ENCODE results near the gene SCRN2. TPM values are rescaled to one million over a fixed set of nuclear protein-coding genes. Genes with fewer than 3 reads are reported as not detected.

SCRN2 gene
- total and polyA plus RNA-seq, 2 of the 8 experiments (the other 6 are each of a cell fraction or from before 2014, with no cell fraction given), result 24.4 to 42.3 TPM

DNA sequence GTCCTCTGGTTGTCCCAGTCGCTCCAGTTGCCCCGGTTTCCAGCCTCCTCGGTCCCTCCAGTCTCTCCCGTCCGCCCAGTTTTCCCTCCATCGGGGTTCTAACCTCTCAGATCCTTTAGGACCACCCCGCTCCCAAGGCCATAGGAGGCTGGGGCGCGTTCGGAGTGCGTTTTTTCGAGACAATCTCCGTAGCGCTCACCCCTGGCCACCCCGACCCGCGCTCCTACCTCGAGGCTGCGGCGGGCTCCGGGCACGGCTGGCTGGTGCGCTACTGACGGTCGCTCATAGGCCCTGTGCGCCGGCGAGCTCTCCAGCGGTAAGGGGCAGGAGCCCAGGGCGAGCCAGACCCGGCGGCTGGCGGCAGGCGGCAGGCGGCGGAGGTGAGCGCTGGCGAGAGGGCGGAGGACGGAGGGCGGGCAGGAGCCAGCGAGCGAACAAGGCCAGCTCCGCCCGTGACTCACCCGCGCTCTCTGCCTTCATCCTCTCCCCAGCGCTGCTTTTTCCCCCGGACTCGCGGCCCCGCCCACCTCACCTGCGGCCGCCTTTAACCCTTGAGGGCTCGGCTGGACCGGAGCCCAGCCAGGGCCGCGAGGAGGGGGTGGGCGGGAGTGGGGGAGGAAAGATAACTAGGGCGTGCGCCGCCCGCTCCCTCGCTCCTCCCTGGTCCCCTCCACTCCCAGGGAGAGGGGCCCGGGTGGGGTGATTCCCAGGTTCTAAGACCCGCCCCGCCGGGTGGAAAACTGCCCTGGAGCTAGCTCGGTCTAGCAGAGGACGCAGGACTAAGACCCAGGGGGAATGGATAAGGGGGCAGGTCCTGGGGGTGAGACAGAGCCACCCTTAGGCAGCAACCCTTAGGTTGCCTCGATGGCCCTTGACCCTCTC, 9.9 kb upstream of the SCRN2 start, which contains the start of gene SP6 (continued):
- TF ChIP-seq, protein P1, sequence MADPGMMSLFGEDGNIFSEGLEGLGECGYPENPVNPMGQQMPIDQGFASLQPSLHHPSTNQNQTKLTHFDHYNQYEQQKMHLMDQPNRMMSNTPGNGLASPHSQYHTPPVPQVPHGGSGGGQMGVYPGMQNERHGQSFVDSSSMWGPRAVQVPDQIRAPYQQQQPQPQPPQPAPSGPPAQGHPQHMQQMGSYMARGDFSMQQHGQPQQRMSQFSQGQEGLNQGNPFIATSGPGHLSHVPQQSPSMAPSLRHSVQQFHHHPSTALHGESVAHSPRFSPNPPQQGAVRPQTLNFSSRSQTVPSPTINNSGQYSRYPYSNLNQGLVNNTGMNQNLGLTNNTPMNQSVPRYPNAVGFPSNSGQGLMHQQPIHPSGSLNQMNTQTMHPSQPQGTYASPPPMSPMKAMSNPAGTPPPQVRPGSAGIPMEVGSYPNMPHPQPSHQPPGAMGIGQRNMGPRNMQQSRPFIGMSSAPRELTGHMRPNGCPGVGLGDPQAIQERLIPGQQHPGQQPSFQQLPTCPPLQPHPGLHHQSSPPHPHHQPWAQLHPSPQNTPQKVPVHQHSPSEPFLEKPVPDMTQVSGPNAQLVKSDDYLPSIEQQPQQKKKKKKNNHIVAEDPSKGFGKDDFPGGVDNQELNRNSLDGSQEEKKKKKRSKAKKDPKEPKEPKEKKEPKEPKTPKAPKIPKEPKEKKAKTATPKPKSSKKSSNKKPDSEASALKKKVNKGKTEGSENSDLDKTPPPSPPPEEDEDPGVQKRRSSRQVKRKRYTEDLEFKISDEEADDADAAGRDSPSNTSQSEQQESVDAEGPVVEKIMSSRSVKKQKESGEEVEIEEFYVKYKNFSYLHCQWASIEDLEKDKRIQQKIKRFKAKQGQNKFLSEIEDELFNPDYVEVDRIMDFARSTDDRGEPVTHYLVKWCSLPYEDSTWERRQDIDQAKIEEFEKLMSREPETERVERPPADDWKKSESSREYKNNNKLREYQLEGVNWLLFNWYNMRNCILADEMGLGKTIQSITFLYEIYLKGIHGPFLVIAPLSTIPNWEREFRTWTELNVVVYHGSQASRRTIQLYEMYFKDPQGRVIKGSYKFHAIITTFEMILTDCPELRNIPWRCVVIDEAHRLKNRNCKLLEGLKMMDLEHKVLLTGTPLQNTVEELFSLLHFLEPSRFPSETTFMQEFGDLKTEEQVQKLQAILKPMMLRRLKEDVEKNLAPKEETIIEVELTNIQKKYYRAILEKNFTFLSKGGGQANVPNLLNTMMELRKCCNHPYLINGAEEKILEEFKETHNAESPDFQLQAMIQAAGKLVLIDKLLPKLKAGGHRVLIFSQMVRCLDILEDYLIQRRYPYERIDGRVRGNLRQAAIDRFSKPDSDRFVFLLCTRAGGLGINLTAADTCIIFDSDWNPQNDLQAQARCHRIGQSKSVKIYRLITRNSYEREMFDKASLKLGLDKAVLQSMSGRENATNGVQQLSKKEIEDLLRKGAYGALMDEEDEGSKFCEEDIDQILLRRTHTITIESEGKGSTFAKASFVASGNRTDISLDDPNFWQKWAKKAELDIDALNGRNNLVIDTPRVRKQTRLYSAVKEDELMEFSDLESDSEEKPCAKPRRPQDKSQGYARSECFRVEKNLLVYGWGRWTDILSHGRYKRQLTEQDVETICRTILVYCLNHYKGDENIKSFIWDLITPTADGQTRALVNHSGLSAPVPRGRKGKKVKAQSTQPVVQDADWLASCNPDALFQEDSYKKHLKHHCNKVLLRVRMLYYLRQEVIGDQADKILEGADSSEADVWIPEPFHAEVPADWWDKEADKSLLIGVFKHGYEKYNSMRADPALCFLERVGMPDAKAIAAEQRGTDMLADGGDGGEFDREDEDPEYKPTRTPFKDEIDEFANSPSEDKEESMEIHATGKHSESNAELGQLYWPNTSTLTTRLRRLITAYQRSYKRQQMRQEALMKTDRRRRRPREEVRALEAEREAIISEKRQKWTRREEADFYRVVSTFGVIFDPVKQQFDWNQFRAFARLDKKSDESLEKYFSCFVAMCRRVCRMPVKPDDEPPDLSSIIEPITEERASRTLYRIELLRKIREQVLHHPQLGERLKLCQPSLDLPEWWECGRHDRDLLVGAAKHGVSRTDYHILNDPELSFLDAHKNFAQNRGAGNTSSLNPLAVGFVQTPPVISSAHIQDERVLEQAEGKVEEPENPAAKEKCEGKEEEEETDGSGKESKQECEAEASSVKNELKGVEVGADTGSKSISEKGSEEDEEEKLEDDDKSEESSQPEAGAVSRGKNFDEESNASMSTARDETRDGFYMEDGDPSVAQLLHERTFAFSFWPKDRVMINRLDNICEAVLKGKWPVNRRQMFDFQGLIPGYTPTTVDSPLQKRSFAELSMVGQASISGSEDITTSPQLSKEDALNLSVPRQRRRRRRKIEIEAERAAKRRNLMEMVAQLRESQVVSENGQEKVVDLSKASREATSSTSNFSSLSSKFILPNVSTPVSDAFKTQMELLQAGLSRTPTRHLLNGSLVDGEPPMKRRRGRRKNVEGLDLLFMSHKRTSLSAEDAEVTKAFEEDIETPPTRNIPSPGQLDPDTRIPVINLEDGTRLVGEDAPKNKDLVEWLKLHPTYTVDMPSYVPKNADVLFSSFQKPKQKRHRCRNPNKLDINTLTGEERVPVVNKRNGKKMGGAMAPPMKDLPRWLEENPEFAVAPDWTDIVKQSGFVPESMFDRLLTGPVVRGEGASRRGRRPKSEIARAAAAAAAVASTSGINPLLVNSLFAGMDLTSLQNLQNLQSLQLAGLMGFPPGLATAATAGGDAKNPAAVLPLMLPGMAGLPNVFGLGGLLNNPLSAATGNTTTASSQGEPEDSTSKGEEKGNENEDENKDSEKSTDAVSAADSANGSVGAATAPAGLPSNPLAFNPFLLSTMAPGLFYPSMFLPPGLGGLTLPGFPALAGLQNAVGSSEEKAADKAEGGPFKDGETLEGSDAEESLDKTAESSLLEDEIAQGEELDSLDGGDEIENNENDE (IDR thresholded peaks at IDR 0.05; ENCODE audit: insufficient replicate concordance, low read length), result no peak
- no peak for TF ChIP-seq RFX5 (IDR thresholded peaks at IDR 0.05; ENCODE audit: borderline replicate concordance, low read depth, low read length)
- TF ChIP-seq SIX5 (IDR thresholded peaks at IDR 0.05; ENCODE audit: low read depth, low read length), result no peak
- peak; percentile 35; the same call in 1 of the 2 replicates for TF ChIP-seq BACH1 (IDR thresholded peaks at IDR 0.05; ENCODE audit: low read length)
- TF ChIP-seq CBX5 (IDR thresholded peaks at IDR 0.05; ENCODE audit: low read depth, low read length), result no peak
- TF ChIP-seq, protein P2, sequence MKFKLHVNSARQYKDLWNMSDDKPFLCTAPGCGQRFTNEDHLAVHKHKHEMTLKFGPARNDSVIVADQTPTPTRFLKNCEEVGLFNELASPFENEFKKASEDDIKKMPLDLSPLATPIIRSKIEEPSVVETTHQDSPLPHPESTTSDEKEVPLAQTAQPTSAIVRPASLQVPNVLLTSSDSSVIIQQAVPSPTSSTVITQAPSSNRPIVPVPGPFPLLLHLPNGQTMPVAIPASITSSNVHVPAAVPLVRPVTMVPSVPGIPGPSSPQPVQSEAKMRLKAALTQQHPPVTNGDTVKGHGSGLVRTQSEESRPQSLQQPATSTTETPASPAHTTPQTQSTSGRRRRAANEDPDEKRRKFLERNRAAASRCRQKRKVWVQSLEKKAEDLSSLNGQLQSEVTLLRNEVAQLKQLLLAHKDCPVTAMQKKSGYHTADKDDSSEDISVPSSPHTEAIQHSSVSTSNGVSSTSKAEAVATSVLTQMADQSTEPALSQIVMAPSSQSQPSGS (IDR thresholded peaks at IDR 0.05; ENCODE audit: low read length), result no peak
- 0 out of 2 replicates have a peak, but pooled peaks have one; percentile 11 for TF ChIP-seq CREB1 (IDR thresholded peaks at IDR 0.05)
- no peak for TF ChIP-seq RNF2 (IDR thresholded peaks at IDR 0.05; ENCODE audit: borderline replicate concordance, low read depth, low read length, missing control alignments, poor library complexity, severe bottlenecking)

All from H1 (cell line).